H1 (cell line): ENCODE results near the gene CCDC33. TPM values are rescaled to one million over a fixed set of nuclear protein-coding genes. Genes with fewer than 3 reads are reported as not detected.

Experiments
- polyA plus RNA-seq, 7 experiments: library from polyadenylated mRNA; depleted of rRNA in 3 of 7; stranded (reverse) in 5 of 7; unstranded in 2 of 7; fragments of >200 nt in 5 of 7; fragments of 200-250 nt in 2 of 7; gene quantifications; 1 replicate in 5 of 7; 2 replicates in 1 of 7; 4 replicates in 1 of 7; pipeline versions ENCODE4 v1.2.1 to v1.2.3, GENCODE V29; 2011 to 2013; ENCODE audit warnings: missing spikeins in 2 of 7, mixed read lengths in 2 of 7
- total RNA-seq: library from RNA; stranded (reverse); fragmentation: NEBNext Ultra II Directional; extraction: Animal tissue kit (Norgen Biotek cat#: 25700); gene quantifications from 2 replicates; pipeline ENCODE4 v1.2.1, GENCODE V29; 2021
- TF ChIP-seq, protein P1 (sequence below): fragments of 300-600 bp; sonication (generic); IDR thresholded peaks from 2 replicates; pipeline ENCODE4 v1.7.1; 2012; ENCODE audit warnings: low read length, moderate library complexity, mild to moderate bottlenecking, inconsistent platforms; ENCODE audit not compliant: insufficient replicate concordance

Gene CCDC33
- total and polyA plus RNA-seq, 2 of the 8 experiments (the other 6 are each of a cell fraction or from before 2014, with no cell fraction given), result 2.0 to 2.7 TPM

GRCh38 chr15:74203914-74204431 is 32.2 kb upstream of the CCDC33 start (continued):
- TF ChIP-seq, protein P1, sequence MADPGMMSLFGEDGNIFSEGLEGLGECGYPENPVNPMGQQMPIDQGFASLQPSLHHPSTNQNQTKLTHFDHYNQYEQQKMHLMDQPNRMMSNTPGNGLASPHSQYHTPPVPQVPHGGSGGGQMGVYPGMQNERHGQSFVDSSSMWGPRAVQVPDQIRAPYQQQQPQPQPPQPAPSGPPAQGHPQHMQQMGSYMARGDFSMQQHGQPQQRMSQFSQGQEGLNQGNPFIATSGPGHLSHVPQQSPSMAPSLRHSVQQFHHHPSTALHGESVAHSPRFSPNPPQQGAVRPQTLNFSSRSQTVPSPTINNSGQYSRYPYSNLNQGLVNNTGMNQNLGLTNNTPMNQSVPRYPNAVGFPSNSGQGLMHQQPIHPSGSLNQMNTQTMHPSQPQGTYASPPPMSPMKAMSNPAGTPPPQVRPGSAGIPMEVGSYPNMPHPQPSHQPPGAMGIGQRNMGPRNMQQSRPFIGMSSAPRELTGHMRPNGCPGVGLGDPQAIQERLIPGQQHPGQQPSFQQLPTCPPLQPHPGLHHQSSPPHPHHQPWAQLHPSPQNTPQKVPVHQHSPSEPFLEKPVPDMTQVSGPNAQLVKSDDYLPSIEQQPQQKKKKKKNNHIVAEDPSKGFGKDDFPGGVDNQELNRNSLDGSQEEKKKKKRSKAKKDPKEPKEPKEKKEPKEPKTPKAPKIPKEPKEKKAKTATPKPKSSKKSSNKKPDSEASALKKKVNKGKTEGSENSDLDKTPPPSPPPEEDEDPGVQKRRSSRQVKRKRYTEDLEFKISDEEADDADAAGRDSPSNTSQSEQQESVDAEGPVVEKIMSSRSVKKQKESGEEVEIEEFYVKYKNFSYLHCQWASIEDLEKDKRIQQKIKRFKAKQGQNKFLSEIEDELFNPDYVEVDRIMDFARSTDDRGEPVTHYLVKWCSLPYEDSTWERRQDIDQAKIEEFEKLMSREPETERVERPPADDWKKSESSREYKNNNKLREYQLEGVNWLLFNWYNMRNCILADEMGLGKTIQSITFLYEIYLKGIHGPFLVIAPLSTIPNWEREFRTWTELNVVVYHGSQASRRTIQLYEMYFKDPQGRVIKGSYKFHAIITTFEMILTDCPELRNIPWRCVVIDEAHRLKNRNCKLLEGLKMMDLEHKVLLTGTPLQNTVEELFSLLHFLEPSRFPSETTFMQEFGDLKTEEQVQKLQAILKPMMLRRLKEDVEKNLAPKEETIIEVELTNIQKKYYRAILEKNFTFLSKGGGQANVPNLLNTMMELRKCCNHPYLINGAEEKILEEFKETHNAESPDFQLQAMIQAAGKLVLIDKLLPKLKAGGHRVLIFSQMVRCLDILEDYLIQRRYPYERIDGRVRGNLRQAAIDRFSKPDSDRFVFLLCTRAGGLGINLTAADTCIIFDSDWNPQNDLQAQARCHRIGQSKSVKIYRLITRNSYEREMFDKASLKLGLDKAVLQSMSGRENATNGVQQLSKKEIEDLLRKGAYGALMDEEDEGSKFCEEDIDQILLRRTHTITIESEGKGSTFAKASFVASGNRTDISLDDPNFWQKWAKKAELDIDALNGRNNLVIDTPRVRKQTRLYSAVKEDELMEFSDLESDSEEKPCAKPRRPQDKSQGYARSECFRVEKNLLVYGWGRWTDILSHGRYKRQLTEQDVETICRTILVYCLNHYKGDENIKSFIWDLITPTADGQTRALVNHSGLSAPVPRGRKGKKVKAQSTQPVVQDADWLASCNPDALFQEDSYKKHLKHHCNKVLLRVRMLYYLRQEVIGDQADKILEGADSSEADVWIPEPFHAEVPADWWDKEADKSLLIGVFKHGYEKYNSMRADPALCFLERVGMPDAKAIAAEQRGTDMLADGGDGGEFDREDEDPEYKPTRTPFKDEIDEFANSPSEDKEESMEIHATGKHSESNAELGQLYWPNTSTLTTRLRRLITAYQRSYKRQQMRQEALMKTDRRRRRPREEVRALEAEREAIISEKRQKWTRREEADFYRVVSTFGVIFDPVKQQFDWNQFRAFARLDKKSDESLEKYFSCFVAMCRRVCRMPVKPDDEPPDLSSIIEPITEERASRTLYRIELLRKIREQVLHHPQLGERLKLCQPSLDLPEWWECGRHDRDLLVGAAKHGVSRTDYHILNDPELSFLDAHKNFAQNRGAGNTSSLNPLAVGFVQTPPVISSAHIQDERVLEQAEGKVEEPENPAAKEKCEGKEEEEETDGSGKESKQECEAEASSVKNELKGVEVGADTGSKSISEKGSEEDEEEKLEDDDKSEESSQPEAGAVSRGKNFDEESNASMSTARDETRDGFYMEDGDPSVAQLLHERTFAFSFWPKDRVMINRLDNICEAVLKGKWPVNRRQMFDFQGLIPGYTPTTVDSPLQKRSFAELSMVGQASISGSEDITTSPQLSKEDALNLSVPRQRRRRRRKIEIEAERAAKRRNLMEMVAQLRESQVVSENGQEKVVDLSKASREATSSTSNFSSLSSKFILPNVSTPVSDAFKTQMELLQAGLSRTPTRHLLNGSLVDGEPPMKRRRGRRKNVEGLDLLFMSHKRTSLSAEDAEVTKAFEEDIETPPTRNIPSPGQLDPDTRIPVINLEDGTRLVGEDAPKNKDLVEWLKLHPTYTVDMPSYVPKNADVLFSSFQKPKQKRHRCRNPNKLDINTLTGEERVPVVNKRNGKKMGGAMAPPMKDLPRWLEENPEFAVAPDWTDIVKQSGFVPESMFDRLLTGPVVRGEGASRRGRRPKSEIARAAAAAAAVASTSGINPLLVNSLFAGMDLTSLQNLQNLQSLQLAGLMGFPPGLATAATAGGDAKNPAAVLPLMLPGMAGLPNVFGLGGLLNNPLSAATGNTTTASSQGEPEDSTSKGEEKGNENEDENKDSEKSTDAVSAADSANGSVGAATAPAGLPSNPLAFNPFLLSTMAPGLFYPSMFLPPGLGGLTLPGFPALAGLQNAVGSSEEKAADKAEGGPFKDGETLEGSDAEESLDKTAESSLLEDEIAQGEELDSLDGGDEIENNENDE, result no peak
